WI38 (cell line): ENCODE results near the gene FLOT2.
"Not testable (repeated sequence)": the region's sequence is repeated elsewhere in the genome, so short reads cannot be mapped to it uniquely, and the experiment has no call there.

Experiments
- H3K4me3 ChIP-seq: 2 replicates; pipeline ENCODE4 v1.5.1; 2011; ENCODE audit warnings: low read depth, mild to moderate bottlenecking, control low read depth, low read length
- TF ChIP-seq, protein P1 (sequence below): IDR thresholded peaks from 2 replicates; pipeline ENCODE4 v1.5.1; 2012; ENCODE audit warnings: low read depth, mild to moderate bottlenecking, control low read depth, low read length

Gene FLOT2

DNA sequence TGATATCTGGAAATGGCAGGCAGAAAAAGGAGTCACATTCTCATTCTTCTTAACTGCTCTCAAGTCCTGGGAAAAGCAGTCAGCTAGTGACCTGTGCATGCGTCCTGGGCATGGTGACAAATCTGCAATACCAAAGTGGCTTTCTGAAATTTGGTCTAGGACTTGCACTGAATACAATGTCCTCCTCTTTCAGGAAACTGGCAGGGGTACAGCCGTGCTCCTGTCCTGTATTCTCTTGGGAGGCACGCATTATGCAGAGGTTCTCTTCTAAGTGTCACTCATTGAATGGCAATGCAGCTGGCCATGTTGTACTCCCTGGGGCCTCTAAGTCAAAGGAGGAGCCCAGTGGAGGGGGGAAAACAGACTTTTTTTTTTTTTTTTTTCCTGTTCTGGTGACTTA, 43.1 kb upstream of the FLOT2 start:
- no peak overlapping the region for H3K4me3 ChIP-seq
- TF ChIP-seq, protein P1, sequence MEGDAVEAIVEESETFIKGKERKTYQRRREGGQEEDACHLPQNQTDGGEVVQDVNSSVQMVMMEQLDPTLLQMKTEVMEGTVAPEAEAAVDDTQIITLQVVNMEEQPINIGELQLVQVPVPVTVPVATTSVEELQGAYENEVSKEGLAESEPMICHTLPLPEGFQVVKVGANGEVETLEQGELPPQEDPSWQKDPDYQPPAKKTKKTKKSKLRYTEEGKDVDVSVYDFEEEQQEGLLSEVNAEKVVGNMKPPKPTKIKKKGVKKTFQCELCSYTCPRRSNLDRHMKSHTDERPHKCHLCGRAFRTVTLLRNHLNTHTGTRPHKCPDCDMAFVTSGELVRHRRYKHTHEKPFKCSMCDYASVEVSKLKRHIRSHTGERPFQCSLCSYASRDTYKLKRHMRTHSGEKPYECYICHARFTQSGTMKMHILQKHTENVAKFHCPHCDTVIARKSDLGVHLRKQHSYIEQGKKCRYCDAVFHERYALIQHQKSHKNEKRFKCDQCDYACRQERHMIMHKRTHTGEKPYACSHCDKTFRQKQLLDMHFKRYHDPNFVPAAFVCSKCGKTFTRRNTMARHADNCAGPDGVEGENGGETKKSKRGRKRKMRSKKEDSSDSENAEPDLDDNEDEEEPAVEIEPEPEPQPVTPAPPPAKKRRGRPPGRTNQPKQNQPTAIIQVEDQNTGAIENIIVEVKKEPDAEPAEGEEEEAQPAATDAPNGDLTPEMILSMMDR, result no peak

DNA sequence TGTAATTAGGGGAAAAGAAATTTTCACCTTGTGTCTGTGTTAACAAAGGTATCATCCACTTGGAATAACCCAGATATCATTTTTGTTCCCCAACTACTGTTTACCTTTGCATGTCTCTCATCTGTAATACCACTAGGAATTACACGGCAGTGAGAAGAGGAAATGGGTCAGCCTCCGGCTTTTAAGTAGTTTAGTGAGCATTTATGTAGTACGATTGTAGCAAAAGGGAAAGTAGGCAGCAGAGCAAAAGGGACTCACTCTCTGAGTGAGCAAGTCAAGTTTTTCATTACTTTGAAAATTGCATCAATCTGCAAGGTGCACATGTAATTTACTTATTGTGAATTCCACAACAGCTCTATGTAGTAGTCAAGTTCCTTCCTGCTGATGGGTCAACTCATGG, 42.6 kb upstream of the FLOT2 start:
- H3K4me3 ChIP-seq, result no peak overlapping the region
- TF ChIP-seq, protein P1, result no peak

DNA sequence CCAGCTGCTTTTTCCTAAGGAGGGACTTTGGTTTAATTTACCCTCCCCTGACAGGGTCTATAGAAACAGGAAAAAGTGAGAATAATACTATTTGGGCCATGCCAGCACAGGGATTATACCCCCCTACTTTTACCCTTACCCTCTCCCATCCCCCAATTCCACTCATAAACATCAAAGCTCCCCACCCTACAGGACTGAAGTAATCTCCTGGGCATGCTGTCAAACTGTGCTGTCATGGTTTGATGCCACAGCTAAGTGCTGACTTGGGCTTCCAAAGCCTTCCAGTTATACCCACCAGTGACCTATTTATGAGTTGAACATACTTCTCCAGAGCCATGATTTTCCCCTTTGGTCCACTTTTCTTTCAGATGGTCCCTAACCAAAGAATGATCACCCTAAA, 41.0 kb upstream of the FLOT2 start:
- H3K4me3 ChIP-seq, result no peak overlapping the region
- TF ChIP-seq, protein P1, result no peak

DNA sequence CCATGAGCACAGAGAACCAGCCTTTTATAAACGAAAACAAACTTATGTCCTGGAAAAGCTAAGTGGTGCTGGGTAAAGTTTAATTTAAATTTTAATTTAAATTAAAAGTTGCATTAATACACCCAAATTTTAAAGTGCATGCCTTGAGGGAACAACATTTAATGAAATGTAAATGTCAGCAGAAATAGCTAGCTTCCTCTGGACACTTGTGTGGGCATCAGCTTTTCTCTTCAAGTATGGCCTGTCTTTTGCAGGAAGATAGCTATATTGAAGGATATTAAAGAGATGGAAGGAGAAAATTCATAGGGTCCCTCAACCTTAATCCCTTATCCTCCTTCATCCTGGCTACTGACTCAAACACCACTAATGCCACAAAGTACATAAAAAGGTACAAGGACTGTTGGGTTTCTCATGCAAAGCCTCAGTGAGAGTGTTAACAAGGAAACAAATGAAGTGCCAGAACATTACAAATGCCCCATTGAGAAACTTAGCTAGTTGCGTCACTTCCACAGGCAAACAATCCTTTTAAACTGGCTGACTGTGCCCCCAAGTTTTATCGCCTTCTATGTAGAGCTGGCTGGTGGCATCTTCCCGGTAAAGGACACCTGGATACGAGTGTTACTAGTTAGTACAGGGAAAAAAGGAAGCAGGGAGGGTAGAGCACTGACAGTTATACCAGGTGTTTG, 39.7 kb upstream of the FLOT2 start:
- TF ChIP-seq, protein P1, result no peak
- no peak overlapping the region for H3K4me3 ChIP-seq

DNA sequence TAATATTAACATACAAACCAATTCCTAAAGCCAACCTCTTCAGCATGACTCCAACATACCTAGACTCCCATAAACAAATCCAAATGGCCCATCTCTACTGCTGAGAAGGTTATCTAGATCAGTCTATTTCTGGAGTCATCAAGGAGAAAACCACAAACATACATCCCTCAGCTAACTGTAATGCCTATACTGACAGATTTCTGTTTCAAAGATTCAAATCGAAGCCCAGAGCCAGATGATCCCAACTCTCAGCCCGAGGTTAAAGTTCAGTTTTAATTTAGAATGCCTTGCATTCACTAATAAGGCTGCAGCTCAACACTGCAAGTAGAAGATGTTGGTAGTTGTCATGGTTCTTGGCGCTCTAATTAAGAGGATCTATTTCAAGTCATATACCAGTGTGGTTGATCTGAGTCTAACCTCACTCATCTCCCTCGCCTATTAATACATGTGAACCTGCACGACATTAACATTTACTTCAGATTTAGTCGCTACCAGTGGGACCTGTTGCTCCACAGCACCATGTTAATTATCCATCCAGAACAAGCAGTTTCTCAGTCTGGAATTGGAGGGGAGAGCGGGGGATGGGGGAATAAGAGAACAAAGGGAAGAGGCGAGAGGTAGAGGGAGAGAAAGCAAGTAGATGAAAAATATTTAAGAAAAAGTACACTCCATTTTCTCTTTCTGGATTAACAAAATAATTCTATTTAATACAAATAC, 38.4 kb upstream of the FLOT2 start:
- H3K4me3 ChIP-seq, result no peak overlapping the region
- TF ChIP-seq, protein P1, result no peak

DNA sequence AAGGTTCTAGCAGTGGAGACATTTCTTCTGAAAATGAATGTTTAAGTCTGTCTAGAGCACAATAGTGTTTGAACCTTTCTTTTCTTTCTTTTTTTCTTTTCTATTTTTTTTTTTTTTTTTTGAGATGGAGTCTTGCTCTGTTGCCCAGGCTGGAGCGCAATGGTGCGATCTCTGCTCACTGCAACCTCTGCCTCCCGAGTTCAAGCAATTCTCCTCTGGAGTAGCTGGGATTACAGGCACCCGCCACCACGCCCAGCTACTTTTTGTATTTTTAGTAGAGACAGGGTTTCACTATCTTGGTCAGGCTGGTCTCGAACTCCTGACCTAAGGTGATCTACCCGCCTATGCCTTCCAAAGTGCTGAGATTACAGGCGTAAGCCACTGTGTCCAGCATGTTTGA, 37.0 kb upstream of the FLOT2 start:
- H3K4me3 ChIP-seq, result not testable (repeated sequence)

DNA sequence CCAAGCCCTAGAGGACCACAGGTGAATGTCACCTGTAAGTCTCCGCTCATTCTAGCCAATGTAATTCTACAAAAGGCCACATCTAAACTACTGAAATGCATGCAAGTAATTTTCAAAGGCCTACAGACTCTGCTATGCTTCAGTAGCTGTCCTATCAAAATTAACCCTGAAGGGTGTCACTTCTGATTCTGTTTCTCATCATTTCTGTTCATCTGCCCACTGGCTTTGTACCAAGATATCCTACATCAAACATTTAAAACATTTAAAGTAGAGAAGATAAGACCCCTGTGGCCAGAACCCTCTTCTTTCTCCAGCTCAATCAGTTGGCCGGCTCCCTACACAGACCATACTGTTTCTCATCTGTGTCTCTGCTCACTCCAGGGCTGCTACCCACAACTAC, 32.3 kb upstream of the FLOT2 start:
- TF ChIP-seq, protein P1, result no peak
- no peak overlapping the region for H3K4me3 ChIP-seq
